Natural killer cell (primary cell): Measurements from ENCODE around the gene MEF2B. TPM values are rescaled to one million over a fixed set of nuclear protein-coding genes. Genes with fewer than 3 reads are reported as not detected.

ENCODE experiments used
- ATAC-seq, 3 donors: fragments of 150-1000 bp in 2 of 3; fragments of 200-7000 bp in 1 of 3; cut with Tn5 transposase; 1 replicate in 1 of 3; 2 replicates in 2 of 3; pipeline ENCODE4 v1.10.0; 2021; ENCODE audit warnings: mild to moderate bottlenecking in 2 of 3, moderate library complexity in 2 of 3
- DNase-seq, 2 donors: peaks; one replicate each; pipeline versions ENCODE4 v3.0.0 to v3.0.0-alpha.2; 2013 to 2021; ENCODE audit warnings: mixed read lengths in 1 of 2
- H3K27ac ChIP-seq: one replicate; pipeline ENCODE4 v1.5.1; 2013; ENCODE audit warnings: mild to moderate bottlenecking, low read length
- H3K27me3 ChIP-seq: one replicate; pipeline ENCODE4 v1.6.1; 2013; ENCODE audit warnings: low read length; ENCODE audit not compliant: control insufficient read depth, insufficient read depth
- H3K36me3 ChIP-seq: one replicate; pipeline ENCODE4 v1.6.1; 2013; ENCODE audit warnings: low read length; ENCODE audit not compliant: control insufficient read depth, insufficient read depth
- H3K4me1 ChIP-seq: one replicate; pipeline ENCODE4 v1.6.1; 2013; ENCODE audit warnings: low read length; ENCODE audit not compliant: control insufficient read depth, insufficient read depth
- H3K4me3 ChIP-seq: one replicate; pipeline ENCODE4 v1.5.1; 2013; ENCODE audit warnings: low read length
- H3K9me3 ChIP-seq: one replicate; pipeline ENCODE4 v1.6.1; 2013; ENCODE audit warnings: low read length; ENCODE audit not compliant: control insufficient read depth, insufficient read depth
- H3K27ac Mint-ChIP-seq, 2 donors: one replicate each; pipeline ENCODE4 v1.8.0; 2022; ENCODE audit warnings: mild to moderate bottlenecking in 2 of 2, mixed read lengths in 2 of 2, moderate library complexity in 1 of 2
- H3K27me3 Mint-ChIP-seq, 2 donors: one replicate each; pipeline ENCODE4 v1.8.0; 2022; ENCODE audit warnings: low read depth in 2 of 2, mixed read lengths in 2 of 2
- H3K36me3 Mint-ChIP-seq: one replicate; pipeline ENCODE4 v1.8.0; 2022; ENCODE audit warnings: mixed read lengths
- H3K4me1 Mint-ChIP-seq, 2 donors: one replicate each; pipeline ENCODE4 v1.8.0; 2022; ENCODE audit warnings: mixed read lengths in 2 of 2
- H3K4me3 Mint-ChIP-seq: one replicate; pipeline ENCODE4 v1.8.0; 2022; ENCODE audit warnings: mild to moderate bottlenecking, moderate library complexity, mixed read lengths
- H3K9me3 Mint-ChIP-seq, 2 donors: one replicate each; pipeline ENCODE4 v1.8.0; 2022; ENCODE audit warnings: mixed read lengths in 2 of 2
- WGBS: methylation state at CpG from one replicate; pipeline ENCODE4 v1.1.7; 2013; ENCODE audit warnings: missing lambda C conversion rate; ENCODE audit not compliant: insufficient coverage; 5-methylcytosine and 5-hydroxymethylcytosine counted together
- intact Hi-C: fragments of 100-400 bp; cut with micrococcal nuclease; formaldehyde crosslinking; loops from one replicate; pipeline ENCODE4 v1.14.2; 2022
- total RNA-seq, 4 donors: library from RNA; stranded (reverse); fragments of 120-200 nt in 1 of 4; gene quantifications; one replicate each; pipeline versions ENCODE4 v1.2.3 to v1.2.4, GENCODE V29; 2013 to 2022
- TF ChIP-seq, protein P1 (sequence below): fragments of 200-600 bp; IDR thresholded peaks from one replicate; pipeline ENCODE4 v1.8.0; 2022; ENCODE audit warnings: antibody characterized with exemption

Gene MEF2B
- total RNA-seq, 3 donors from 2014 or later (not counting 1 experiment from before 2014, with no cell fraction given): 4.7 to 7.0 (median 5.6) TPM

- Histone ChIP-seq H3K9me3 (no peaks in the 10 kb centered on the region), H3K27me3 (no peaks in the 10 kb centered on the region), H3K36me3 (no peaks in the 10 kb centered on the region), H3K4me1 (peaks cover 19% of the 10 kb centered on the region), H3K27ac (no peak overlapping the region), H3K4me3 (no peak overlapping the region)
- Mint-ChIP-seq H3K36me3 (no peaks in the 10 kb centered on the region), H3K4me1 (peaks cover 16 to 29% of the 10 kb centered on the region in 2 donors), H3K27ac (no peak overlapping the region), H3K9me3 (no peaks in the 10 kb centered on the region), H3K27me3 (no peaks in the 10 kb centered on the region), H3K4me3 (peak overlapping the region; percentile 42)
- intact Hi-C loops: no loop called here
- DNase-seq (no peak), ATAC-seq (no peak)
- WGBS: 83% methylated on average over 6 of the region's 6 CpGs
- TF ChIP-seq, protein P1, sequence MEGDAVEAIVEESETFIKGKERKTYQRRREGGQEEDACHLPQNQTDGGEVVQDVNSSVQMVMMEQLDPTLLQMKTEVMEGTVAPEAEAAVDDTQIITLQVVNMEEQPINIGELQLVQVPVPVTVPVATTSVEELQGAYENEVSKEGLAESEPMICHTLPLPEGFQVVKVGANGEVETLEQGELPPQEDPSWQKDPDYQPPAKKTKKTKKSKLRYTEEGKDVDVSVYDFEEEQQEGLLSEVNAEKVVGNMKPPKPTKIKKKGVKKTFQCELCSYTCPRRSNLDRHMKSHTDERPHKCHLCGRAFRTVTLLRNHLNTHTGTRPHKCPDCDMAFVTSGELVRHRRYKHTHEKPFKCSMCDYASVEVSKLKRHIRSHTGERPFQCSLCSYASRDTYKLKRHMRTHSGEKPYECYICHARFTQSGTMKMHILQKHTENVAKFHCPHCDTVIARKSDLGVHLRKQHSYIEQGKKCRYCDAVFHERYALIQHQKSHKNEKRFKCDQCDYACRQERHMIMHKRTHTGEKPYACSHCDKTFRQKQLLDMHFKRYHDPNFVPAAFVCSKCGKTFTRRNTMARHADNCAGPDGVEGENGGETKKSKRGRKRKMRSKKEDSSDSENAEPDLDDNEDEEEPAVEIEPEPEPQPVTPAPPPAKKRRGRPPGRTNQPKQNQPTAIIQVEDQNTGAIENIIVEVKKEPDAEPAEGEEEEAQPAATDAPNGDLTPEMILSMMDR: no peak
Measured at GRCh38 chr19:19133985-19134384, 36.1 kb downstream of the MEF2B start.

- Histone ChIP-seq H3K9me3 (no peaks in the 10 kb centered on the region), H3K4me1 (peaks cover 14% of the 10 kb centered on the region), H3K27me3 (no peaks in the 10 kb centered on the region), H3K27ac (no peak overlapping the region), H3K36me3 (no peaks in the 10 kb centered on the region), H3K4me3 (no peak overlapping the region)
- TF ChIP-seq, protein P1: no peak
- intact Hi-C loops: no loop called here
- Mint-ChIP-seq H3K36me3 (no peaks in the 10 kb centered on the region), H3K9me3 (no peaks in the 10 kb centered on the region), H3K27ac (no peak overlapping the region), H3K4me3 (no peak overlapping the region), H3K4me1 (peaks cover 5 to 19% of the 10 kb centered on the region in 2 donors), H3K27me3 (no peaks in the 10 kb centered on the region)
- DNase-seq: no peak
- 95% methylated on average over 12 of the region's 12 CpGs for WGBS
- ATAC-seq: no peak
Measured at GRCh38 chr19:19132912-19133311, 37.2 kb downstream of the MEF2B start.

GRCh38 chr19:19131989-19132388, 38.1 kb downstream of the MEF2B start:
- Histone ChIP-seq H3K4me3 (no peak overlapping the region), H3K27me3 (no peaks in the 10 kb centered on the region), H3K36me3 (no peaks in the 10 kb centered on the region), H3K4me1 (peaks cover 7% of the 10 kb centered on the region), H3K27ac (no peak overlapping the region), H3K9me3 (no peaks in the 10 kb centered on the region)
- ATAC-seq (no peak), DNase-seq (no peak)
- Mint-ChIP-seq H3K4me3 (no peak overlapping the region), H3K9me3 (no peaks in the 10 kb centered on the region), H3K4me1 (peaks cover 0 to 10% of the 10 kb centered on the region in 2 donors), H3K36me3 (no peaks in the 10 kb centered on the region), H3K27me3 (no peaks in the 10 kb centered on the region), H3K27ac (no peak overlapping the region)
- WGBS: 98% methylated on average over 3 of the region's 3 CpGs
- intact Hi-C loops: no loop called here
- TF ChIP-seq, protein P1: no peak

DNA sequence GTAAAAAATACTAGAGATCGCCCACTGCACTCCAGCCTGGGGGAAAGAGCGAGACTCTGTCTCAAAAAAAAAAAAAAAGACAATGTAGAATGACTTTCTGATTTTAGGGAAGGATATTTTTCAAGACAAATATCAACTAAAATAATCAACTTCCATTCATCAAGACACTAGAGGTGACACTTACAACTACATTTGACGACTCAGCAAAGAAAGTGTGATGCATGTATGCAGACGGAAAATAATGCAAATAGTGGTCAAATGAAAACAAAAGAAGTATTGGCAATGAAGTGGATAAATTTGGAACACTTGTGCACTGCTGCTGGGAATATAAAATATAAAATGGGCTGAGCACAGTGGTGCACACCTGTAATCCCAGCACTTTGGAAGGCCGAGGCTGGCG, 44.0 kb downstream of the MEF2B start:
- no peaks in the 10 kb centered on the region for H3K27me3 ChIP-seq
- no peak for ATAC-seq
- H3K9me3 ChIP-seq: no peaks in the 10 kb centered on the region
- H3K36me3 Mint-ChIP-seq: peaks cover 16% of the 10 kb centered on the region
- DNase-seq: no peak
- H3K27ac Mint-ChIP-seq: no peak overlapping the region
- H3K27ac ChIP-seq: no peak overlapping the region
- H3K4me1 Mint-ChIP-seq: no peaks in the 10 kb centered on the region
- no peak overlapping the region for H3K4me3 Mint-ChIP-seq
- H3K4me3 ChIP-seq: no peak overlapping the region
- H3K4me1 ChIP-seq: no peaks in the 10 kb centered on the region
- H3K9me3 Mint-ChIP-seq: peaks cover 5 to 6% of the 10 kb centered on the region in 2 donors
- no peaks in the 10 kb centered on the region for H3K27me3 Mint-ChIP-seq
- TF ChIP-seq, protein P1: no peak
- no peaks in the 10 kb centered on the region for H3K36me3 ChIP-seq
- WGBS: 93% methylated on average over 4 of the region's 6 CpGs
- intact Hi-C loops: no loop called here
